GM12878 (cell line): ENCODE results near the gene FBXL17. TPM values are rescaled to one million over a fixed set of nuclear protein-coding genes. Genes with fewer than 3 reads are reported as not detected.

Experiments
- ATAC-seq: fragments of 200-7000 bp; cut with Tn5 transposase; 3 replicates; pipeline ENCODE4 v1.9.1; 2020; ENCODE audit warnings: mild to moderate bottlenecking, moderate library complexity
- BruUV-seq: library from RNA; stranded (reverse); fragments of 400-500 nt; replicated peaks from 2 replicates; lab custom pipeline; 2021; lab: Mats Ljungman, UMichigan
- CTCF ChIA-PET: fragments of 300-600 bp; sonication (Branson Sonifier 250); formaldehyde crosslinking; extraction: SDS; loops from one replicate; lab custom pipeline; 2021; ENCODE audit warnings: inconsistent platforms; lab: Yijun Ruan, JAX
- POLR2A ChIA-PET: fragments of 350-600 bp; formaldehyde crosslinking; extraction: SDS; loops from one replicate; lab custom pipeline; 2021; ENCODE audit warnings: inconsistent platforms; lab: Charles Lee
- RAD21 ChIA-PET: fragments of 300-600 bp; sonication (Branson Sonifier 250); formaldehyde crosslinking; loops from one replicate; lab custom pipeline; 2023; ENCODE audit warnings: antibody characterized with exemption; ENCODE audit not compliant: unreplicated experiment; lab: Charles Lee
- SMC1A ChIA-PET: fragments of 300-600 bp; sonication (Branson Sonifier 250); formaldehyde crosslinking; loops from one replicate; lab custom pipeline; 2023; ENCODE audit not compliant: unreplicated experiment, uncharacterized antibody; lab: Charles Lee
- DNase-seq: peaks from one replicate; pipeline ENCODE4 v3.0.0-alpha.2; 2011; ENCODE audit warnings: low read depth, low spot score
- FAIRE-seq: peaks from 3 replicates; lab custom pipeline; 2011; peaks lifted over from hg19 to GRCh38; lab: Jason Lieb, UNC
- H2AFZ ChIP-seq: 2 replicates; pipeline ENCODE4 v1.6.0; 2011; ENCODE audit warnings: low read depth, low read length, control low read depth; ENCODE audit not compliant: control insufficient read depth
- H3K27ac ChIP-seq: 2 replicates; pipeline ENCODE4 v1.5.1; 2011; ENCODE audit warnings: control low read depth; ENCODE audit not compliant: control insufficient read depth, insufficient read depth
- H3K27me3 ChIP-seq, 2 experiments: replicated peaks in 1 of 2; 2 replicates each; pipeline versions ENCODE4 v1.6.0 to v1.6.1; 2011; ENCODE audit warnings: low read length in 1 of 2; ENCODE audit not compliant: control insufficient read depth in 2 of 2, insufficient read depth in 2 of 2
- H3K36me3 ChIP-seq, 2 experiments: 2 replicates each; pipeline ENCODE4 v1.5.1; 2011; ENCODE audit warnings: low read length in 1 of 2; ENCODE audit not compliant: control insufficient read depth in 2 of 2, insufficient read depth in 2 of 2
- H3K4me1 ChIP-seq: 2 replicates; pipeline ENCODE4 v1.6.1; 2011; ENCODE audit warnings: mild to moderate bottlenecking, low read length, moderate library complexity, mixed read lengths; ENCODE audit not compliant: control insufficient read depth, insufficient read depth
- H3K4me2 ChIP-seq: 2 replicates; pipeline ENCODE4 v1.6.0; 2011; ENCODE audit warnings: control low read depth; ENCODE audit not compliant: control insufficient read depth, insufficient read depth
- H3K4me3 ChIP-seq: fragments of 200-600 bp; sonication (generic); 2 replicates; pipeline ENCODE4 v1.5.1; 2016
- H3K79me2 ChIP-seq: 2 replicates; pipeline ENCODE4 v1.6.0; 2011; ENCODE audit warnings: low read length; ENCODE audit not compliant: control insufficient read depth, insufficient read depth
- H3K9ac ChIP-seq: 2 replicates; pipeline ENCODE4 v1.8.0; 2011; ENCODE audit warnings: low read length, control low read depth, mixed read lengths; ENCODE audit not compliant: control insufficient read depth, insufficient read depth
- H3K9me3 ChIP-seq: replicated peaks from 3 replicates; pipeline ENCODE4 v1.5.1; 2011; ENCODE audit warnings: mild to moderate bottlenecking, low read length; ENCODE audit not compliant: control insufficient read depth, insufficient read depth
- H4K20me1 ChIP-seq: 2 replicates; pipeline ENCODE4 v1.6.0; 2011; ENCODE audit not compliant: control insufficient read depth, insufficient read depth
- BRCA1 ChIP-seq: IDR thresholded peaks from 2 replicates; pipeline ENCODE4 v1.6.1; 2011; ENCODE audit warnings: low read depth, low read length, improper control_type of control experiment
- CHD1 ChIP-seq: IDR thresholded peaks from 2 replicates; pipeline ENCODE4 v1.6.1; 2012; ENCODE audit warnings: low read depth, low read length, improper control_type of control experiment
- CHD2 ChIP-seq: IDR thresholded peaks from 2 replicates; pipeline ENCODE4 v1.6.1; 2011; ENCODE audit warnings: low read depth, low read length, improper control_type of control experiment, borderline replicate concordance
- EP300 ChIP-seq, 2 experiments: fragments of 150-350 bp in 1 of 2; IDR thresholded peaks; 2 replicates each; pipeline ENCODE4 v1.6.1; 2011 to 2012; ENCODE audit warnings: low read depth in 2 of 2, low read length in 2 of 2, borderline replicate concordance in 1 of 2, improper control_type of control experiment in 1 of 2, inconsistent platforms in 1 of 2; ENCODE audit not compliant: control insufficient read depth in 1 of 2
- EZH2 ChIP-seq: IDR thresholded peaks from 2 replicates; pipeline ENCODE4 v1.6.1; 2012; ENCODE audit warnings: low read depth, mild to moderate bottlenecking, control low read depth, inconsistent platforms, low read length, borderline replicate concordance; ENCODE audit not compliant: control insufficient read depth
- HDGF ChIP-seq: fragments of 450-650 bp; IDR thresholded peaks from 2 replicates; pipeline ENCODE4 v1.6.1; 2016; ENCODE audit warnings: antibody characterized with exemption
- NBN ChIP-seq: fragments of 450-650 bp; IDR thresholded peaks from 2 replicates; pipeline ENCODE4 v1.6.1; 2016
- NFIC ChIP-seq: IDR thresholded peaks from 2 replicates; pipeline ENCODE4 v1.6.1; 2012; ENCODE audit warnings: low read depth, mild to moderate bottlenecking, inconsistent platforms, low read length, moderate library complexity
- POLR2AphosphoS5 ChIP-seq: IDR thresholded peaks from 2 replicates; pipeline ENCODE4 v1.6.1; 2011; ENCODE audit warnings: mild to moderate bottlenecking, low read length, inconsistent platforms
- SMAD5 ChIP-seq: IDR thresholded peaks from 2 replicates; pipeline ENCODE4 v1.6.1; 2016; ENCODE audit warnings: antibody characterized with exemption, low read depth
- SMARCA5 ChIP-seq: fragments of 450-650 bp; IDR thresholded peaks from 2 replicates; pipeline ENCODE4 v1.6.1; 2017; ENCODE audit warnings: mild to moderate bottlenecking
- ZNF622 ChIP-seq: fragments of 450-650 bp; IDR thresholded peaks from 2 replicates; pipeline ENCODE4 v1.6.1; 2017; ENCODE audit warnings: mild to moderate bottlenecking, inconsistent platforms
- WGBS: methylation state at CpG from one replicate; pipeline ENCODE4 v1.1.6; 2016; ENCODE audit warnings: low lambda C conversion rate; ENCODE audit not compliant: insufficient replicate concordance, insufficient coverage; ENCODE audit errors: missing lambda C conversion rate; 5-methylcytosine and 5-hydroxymethylcytosine counted together
- in situ Hi-C: fragments of 300-500 bp; cut with MboI; formaldehyde crosslinking; loops from 9 replicates; pipeline ENCODE4 v1.14.3; 2018; ENCODE audit warnings: mixed read lengths
- intact Hi-C: fragments of 100-400 bp; cut with micrococcal nuclease; formaldehyde crosslinking; loops from one replicate; pipeline ENCODE4 v1.14.2; 2022; ENCODE audit not compliant: unreplicated experiment
- polyA plus RNA-seq, 11 experiments: library from polyadenylated mRNA; depleted of rRNA in 4 of 11; unstranded in 6 of 11; stranded (reverse) in 5 of 11; fragments of >200 nt; fragmentation: Nextera tagmentation in 4 of 11; fragmentation: Illumina TruSeq in 1 of 11; extraction: Ambion mirVana in 4 of 11; extraction: Trizol in 1 of 11; gene quantifications; 1 replicate in 1 of 11; 2 replicates in 10 of 11; pipeline versions ENCODE4 v1.2.1 to v1.2.3, GENCODE V29; 2011 to 2016; ENCODE audit warnings: inconsistent platforms in 2 of 11, missing spikeins in 2 of 11, low read depth in 1 of 11
- total RNA-seq, 4 experiments: library from RNA; depleted of rRNA in 3 of 4; stranded (reverse); fragments of >200 nt in 3 of 4; fragmentation: Illumina TruSeq in 1 of 4; extraction: Trizol in 1 of 4; gene quantifications; 2 replicates each; pipeline versions ENCODE4 v1.2.1 to v1.2.3, GENCODE V29; 2013 to 2021
- TF ChIP-seq, protein P1 (sequence below): fragments of 450-650 bp; IDR thresholded peaks from 2 replicates; pipeline ENCODE4 v1.6.1; 2017; ENCODE audit warnings: mild to moderate bottlenecking, moderate library complexity
- TF ChIP-seq, protein P2 (sequence below): IDR thresholded peaks from 2 replicates; pipeline ENCODE4 v1.6.1; 2011; ENCODE audit warnings: mild to moderate bottlenecking, low read depth, low read length, moderate library complexity; ENCODE audit not compliant: insufficient replicate concordance

The FBXL17 gene
- total and polyA plus RNA-seq, 10 of the 15 experiments (the other 5 are each of a cell fraction or from before 2014, with no cell fraction given), result 0.88 to 9.0 (median 4.4) TPM

GRCh38 chr5:108146222-108146621 lies 235.7 kb downstream of the FBXL17 start:
- BruUV-seq, result no TSS peak
- ATAC-seq (no peak), DNase-seq (no peak), FAIRE-seq (no peak)
- 98% methylated on average over 4 of the region's 4 CpGs for WGBS
- no peaks in the 10 kb centered on the region for H3K4me1 ChIP-seq
- no peak overlapping the region for H3K27ac ChIP-seq
- no peak overlapping the region for H2AFZ ChIP-seq
- POLR2A ChIA-PET, result no interaction called here
- H3K27me3 ChIP-seq, result no peaks in the 10 kb centered on the region
- H3K79me2 ChIP-seq, result no peaks in the 10 kb centered on the region
- RAD21 ChIA-PET, result no interaction called here
- H3K9me3 ChIP-seq, result no peaks in the 10 kb centered on the region
- no peak overlapping the region for H3K4me2 ChIP-seq
- H3K9ac ChIP-seq, result no peak overlapping the region
- SMC1A ChIA-PET, result no interaction called here
- CTCF ChIA-PET, result interaction anchor here (0.7 to 2.4 kb wide), 2 partner anchors 18 to 199 kb away, joined by 3 to 7 read pairs; no protein-coding TSS in a partner anchor
- no peaks in the 10 kb centered on the region for H3K36me3 ChIP-seq
- H4K20me1 ChIP-seq, result no peaks in the 10 kb centered on the region
- H3K4me3 ChIP-seq, result no peak overlapping the region
- in situ Hi-C loops (no loop called here), intact Hi-C loops (no loop called here)
- TF ChIP-seq EZH2, result no peak
- TF ChIP-seq POLR2AphosphoS5, result no peak
- no peak for TF ChIP-seq NBN

- ATAC-seq (no peak), FAIRE-seq (no peak)
- no peaks in the 10 kb centered on the region for H3K4me1 ChIP-seq
- no peaks in the 10 kb centered on the region for H3K79me2 ChIP-seq
- no peaks in the 10 kb centered on the region for H3K36me3 ChIP-seq
- intact Hi-C loops, result no loop called here
- TF ChIP-seq, protein P1, sequence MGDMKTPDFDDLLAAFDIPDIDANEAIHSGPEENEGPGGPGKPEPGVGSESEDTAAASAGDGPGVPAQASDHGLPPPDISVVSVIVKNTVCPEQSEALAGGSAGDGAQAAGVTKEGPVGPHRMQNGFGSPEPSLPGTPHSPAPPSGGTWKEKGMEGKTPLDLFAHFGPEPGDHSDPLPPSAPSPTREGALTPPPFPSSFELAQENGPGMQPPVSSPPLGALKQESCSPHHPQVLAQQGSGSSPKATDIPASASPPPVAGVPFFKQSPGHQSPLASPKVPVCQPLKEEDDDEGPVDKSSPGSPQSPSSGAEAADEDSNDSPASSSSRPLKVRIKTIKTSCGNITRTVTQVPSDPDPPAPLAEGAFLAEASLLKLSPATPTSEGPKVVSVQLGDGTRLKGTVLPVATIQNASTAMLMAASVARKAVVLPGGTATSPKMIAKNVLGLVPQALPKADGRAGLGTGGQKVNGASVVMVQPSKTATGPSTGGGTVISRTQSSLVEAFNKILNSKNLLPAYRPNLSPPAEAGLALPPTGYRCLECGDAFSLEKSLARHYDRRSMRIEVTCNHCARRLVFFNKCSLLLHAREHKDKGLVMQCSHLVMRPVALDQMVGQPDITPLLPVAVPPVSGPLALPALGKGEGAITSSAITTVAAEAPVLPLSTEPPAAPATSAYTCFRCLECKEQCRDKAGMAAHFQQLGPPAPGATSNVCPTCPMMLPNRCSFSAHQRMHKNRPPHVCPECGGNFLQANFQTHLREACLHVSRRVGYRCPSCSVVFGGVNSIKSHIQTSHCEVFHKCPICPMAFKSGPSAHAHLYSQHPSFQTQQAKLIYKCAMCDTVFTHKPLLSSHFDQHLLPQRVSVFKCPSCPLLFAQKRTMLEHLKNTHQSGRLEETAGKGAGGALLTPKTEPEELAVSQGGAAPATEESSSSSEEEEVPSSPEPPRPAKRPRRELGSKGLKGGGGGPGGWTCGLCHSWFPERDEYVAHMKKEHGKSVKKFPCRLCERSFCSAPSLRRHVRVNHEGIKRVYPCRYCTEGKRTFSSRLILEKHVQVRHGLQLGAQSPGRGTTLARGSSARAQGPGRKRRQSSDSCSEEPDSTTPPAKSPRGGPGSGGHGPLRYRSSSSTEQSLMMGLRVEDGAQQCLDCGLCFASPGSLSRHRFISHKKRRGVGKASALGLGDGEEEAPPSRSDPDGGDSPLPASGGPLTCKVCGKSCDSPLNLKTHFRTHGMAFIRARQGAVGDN, result no peak
- TF ChIP-seq SMAD5 (no peak), ZNF622 (no peak), HDGF (no peak), CHD1 (no peak), BRCA1 (no peak), SMARCA5 (no peak), CHD2 (no peak), EP300 (IDR thresholded peaks at IDR 0.05; ENCODE audit: borderline replicate concordance in 1 of 2, control insufficient read depth in 1 of 2, low read depth in 2 of 2, low read length in 2 of 2) (no peak), NFIC (no peak)
- TF ChIP-seq, protein P2, sequence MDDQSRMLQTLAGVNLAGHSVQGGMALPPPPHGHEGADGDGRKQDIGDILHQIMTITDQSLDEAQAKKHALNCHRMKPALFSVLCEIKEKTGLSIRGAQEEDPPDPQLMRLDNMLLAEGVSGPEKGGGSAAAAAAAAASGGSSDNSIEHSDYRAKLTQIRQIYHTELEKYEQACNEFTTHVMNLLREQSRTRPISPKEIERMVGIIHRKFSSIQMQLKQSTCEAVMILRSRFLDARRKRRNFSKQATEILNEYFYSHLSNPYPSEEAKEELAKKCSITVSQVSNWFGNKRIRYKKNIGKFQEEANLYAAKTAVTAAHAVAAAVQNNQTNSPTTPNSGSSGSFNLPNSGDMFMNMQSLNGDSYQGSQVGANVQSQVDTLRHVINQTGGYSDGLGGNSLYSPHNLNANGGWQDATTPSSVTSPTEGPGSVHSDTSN, result no peak
- TF ChIP-seq, all 136 proteins: peak for 0
- H3K9ac ChIP-seq, result no peak overlapping the region
- no peak overlapping the region for H2AFZ ChIP-seq
- ChIA-PET SMC1A (no interaction called here), RAD21 (no interaction called here), CTCF (no interaction called here), POLR2A (no interaction called here)
- H3K9me3 ChIP-seq, result no peaks in the 10 kb centered on the region
- in situ Hi-C loops, result no loop called here
- no TSS peak for BruUV-seq
- no peak overlapping the region for H3K27ac ChIP-seq
- no peak overlapping the region for H3K4me3 ChIP-seq
- no peaks in the 10 kb centered on the region for H4K20me1 ChIP-seq
- H3K4me2 ChIP-seq, result no peak overlapping the region
- WGBS, result 100% methylated on average over 1 of the region's 1 CpG
- no peak for DNase-seq
- no peaks in the 10 kb centered on the region for H3K27me3 ChIP-seq
These were observed 236.5 kb downstream of the FBXL17 start for GRCh38 chr5:108145351-108145750.
